ENCODE data around the gene PACRG.

PACRG gene

GRCh38 chr6:163218361-163218894, 490.7 kb downstream of the PACRG start:
- Histone ChIP-seq H3K79me2 (ENCODE audit: control insufficient read depth, insufficient read depth, low read length, poor library complexity) (no peaks in the 10 kb centered on the region), H4K8ac (ENCODE audit: low read depth, low read length) (no peak overlapping the region), H2AFZ (ENCODE audit: insufficient read depth, low read length, poor library complexity) (no peak overlapping the region), H3K4me2 (ENCODE audit: low read length) (no peak overlapping the region), H2BK12ac (ENCODE audit: low read length) (no peak overlapping the region), H3K4ac (ENCODE audit: low read depth, low read length) (no peak overlapping the region), H4K91ac (ENCODE audit: low read depth, low read length) (no peak overlapping the region), H3K27ac (ENCODE audit: low read depth, low read length) (no peak overlapping the region), H3K9me3 (ENCODE audit: insufficient read depth, low read depth, low read length) (peaks cover 3% of the 10 kb centered on the region), H3K23ac (ENCODE audit: low read length) (no peak overlapping the region), H2AK5ac (ENCODE audit: low read length) (no peak overlapping the region), H3K36me3 (ENCODE audit: control insufficient read depth in 1 of 2, insufficient read depth in 2 of 2, low read length in 2 of 2) (no peaks in the 10 kb centered on the region), H4K12ac (ENCODE audit: low read depth, low read length) (no peak overlapping the region), H3K79me1 (ENCODE audit: low read length) (no peaks in the 10 kb centered on the region), H2BK5ac (ENCODE audit: low read depth, low read length, poor library complexity) (no peak overlapping the region), H3K4me1 (ENCODE audit: control insufficient read depth in 1 of 2, insufficient read depth in 2 of 2, low read length in 2 of 2) (no peaks in the 10 kb centered on the region), H3K14ac (ENCODE audit: low read length) (no peak overlapping the region), H3K9ac (ENCODE audit: low read length) (no peak overlapping the region), H3K27me3 (ENCODE audit: insufficient read depth, low read length) (no peaks in the 10 kb centered on the region), H3K18ac (ENCODE audit: low read length) (no peak overlapping the region), H3K4me3 (ENCODE audit: low read depth, low read length) (no peak overlapping the region), H2BK120ac (ENCODE audit: insufficient read depth, low read length, poor library complexity) (no peak overlapping the region)
- no CpG with 5 or more reads among the region's 5 CpGs for WGBS (ENCODE audit: extremely low coverage, insufficient coverage, insufficient read length)
- no peak for DNase-seq

- Histone ChIP-seq H3K79me1 (ENCODE audit: low read length) (no peaks in the 10 kb centered on the region), H3K9me3 (ENCODE audit: insufficient read depth, low read depth, low read length) (no peaks in the 10 kb centered on the region), H2AFZ (ENCODE audit: insufficient read depth, low read length, poor library complexity) (no peak overlapping the region), H3K23ac (ENCODE audit: low read length) (no peak overlapping the region), H4K12ac (ENCODE audit: low read depth, low read length) (no peak overlapping the region), H3K4me3 (ENCODE audit: low read depth, low read length) (no peak overlapping the region), H3K4ac (ENCODE audit: low read depth, low read length) (no peak overlapping the region), H3K14ac (ENCODE audit: low read length) (no peak overlapping the region), H3K4me1 (ENCODE audit: control insufficient read depth in 1 of 2, insufficient read depth in 2 of 2, low read length in 2 of 2) (no peaks in the 10 kb centered on the region), H4K91ac (ENCODE audit: low read depth, low read length) (no peak overlapping the region), H2BK120ac (ENCODE audit: insufficient read depth, low read length, poor library complexity) (no peak overlapping the region), H3K79me2 (ENCODE audit: control insufficient read depth, insufficient read depth, low read length, poor library complexity) (no peaks in the 10 kb centered on the region), H2BK5ac (ENCODE audit: low read depth, low read length, poor library complexity) (no peak overlapping the region), H3K18ac (ENCODE audit: low read length) (no peak overlapping the region), H3K27ac (ENCODE audit: low read depth, low read length) (no peak overlapping the region), H3K27me3 (ENCODE audit: insufficient read depth, low read length) (no peaks in the 10 kb centered on the region), H3K9ac (ENCODE audit: low read length) (no peak overlapping the region), H3K36me3 (ENCODE audit: control insufficient read depth in 1 of 2, insufficient read depth in 2 of 2, low read length in 2 of 2) (no peaks in the 10 kb centered on the region), H2AK5ac (ENCODE audit: low read length) (no peak overlapping the region), H3K4me2 (ENCODE audit: low read length) (no peak overlapping the region), H2BK12ac (ENCODE audit: low read length) (no peak overlapping the region), H4K8ac (ENCODE audit: low read depth, low read length) (no peak overlapping the region)
- WGBS (ENCODE audit: extremely low coverage, insufficient coverage, insufficient read length) = 100% methylated on average over 1 of the region's 9 CpGs
- DNase-seq = peak; percentile 75 to 83
Observed at GRCh38 chr6:163226181-163226835, 498.5 kb downstream of the PACRG start.

- Histone ChIP-seq H3K4me2 (ENCODE audit: low read length) (no peak overlapping the region), H4K91ac (ENCODE audit: low read depth, low read length) (no peak overlapping the region), H2AK5ac (ENCODE audit: low read length) (no peak overlapping the region), H4K8ac (ENCODE audit: low read depth, low read length) (no peak overlapping the region), H3K14ac (ENCODE audit: low read length) (no peak overlapping the region), H3K23ac (ENCODE audit: low read length) (no peak overlapping the region), H2BK12ac (ENCODE audit: low read length) (no peak overlapping the region), H3K79me1 (ENCODE audit: low read length) (no peaks in the 10 kb centered on the region), H3K4me3 (ENCODE audit: low read depth, low read length) (no peak overlapping the region), H3K27ac (ENCODE audit: low read depth, low read length) (no peak overlapping the region), H3K79me2 (ENCODE audit: control insufficient read depth, insufficient read depth, low read length, poor library complexity) (no peaks in the 10 kb centered on the region), H3K9me3 (ENCODE audit: insufficient read depth, low read depth, low read length) (no peaks in the 10 kb centered on the region), H2BK120ac (ENCODE audit: insufficient read depth, low read length, poor library complexity) (no peak overlapping the region), H3K4ac (ENCODE audit: low read depth, low read length) (no peak overlapping the region), H3K27me3 (ENCODE audit: insufficient read depth, low read length) (no peaks in the 10 kb centered on the region), H3K4me1 (ENCODE audit: control insufficient read depth in 1 of 2, insufficient read depth in 2 of 2, low read length in 2 of 2) (no peaks in the 10 kb centered on the region), H3K9ac (ENCODE audit: low read length) (no peak overlapping the region), H2BK5ac (ENCODE audit: low read depth, low read length, poor library complexity) (no peak overlapping the region), H4K12ac (ENCODE audit: low read depth, low read length) (no peak overlapping the region), H3K36me3 (ENCODE audit: control insufficient read depth in 1 of 2, insufficient read depth in 2 of 2, low read length in 2 of 2) (no peaks in the 10 kb centered on the region), H3K18ac (ENCODE audit: low read length) (no peak overlapping the region), H2AFZ (ENCODE audit: insufficient read depth, low read length, poor library complexity) (no peak overlapping the region)
- no CpG with 5 or more reads among the region's 10 CpGs for WGBS (ENCODE audit: extremely low coverage, insufficient coverage, insufficient read length)
- peak; percentile 15 to 71 for DNase-seq
Observed at GRCh38 chr6:163226836-163227485, 499.2 kb downstream of the PACRG start.

- H3K79me1 ChIP-seq (ENCODE audit: low read length) = no peaks in the 10 kb centered on the region
- no peaks in the 10 kb centered on the region for H3K27me3 ChIP-seq (ENCODE audit: insufficient read depth, low read length)
- no peaks in the 10 kb centered on the region for H3K4me1 ChIP-seq (ENCODE audit: control insufficient read depth in 1 of 2, insufficient read depth in 2 of 2, low read length in 2 of 2)
- H4K91ac ChIP-seq (ENCODE audit: low read depth, low read length) = no peak overlapping the region
- H3K4ac ChIP-seq (ENCODE audit: low read depth, low read length) = no peak overlapping the region
- H3K9ac ChIP-seq (ENCODE audit: low read length) = no peak overlapping the region
- H3K4me3 ChIP-seq (ENCODE audit: low read depth, low read length) = no peak overlapping the region
- no peak overlapping the region for H2BK5ac ChIP-seq (ENCODE audit: low read depth, low read length, poor library complexity)
- no peak overlapping the region for H3K4me2 ChIP-seq (ENCODE audit: low read length)
- no peak overlapping the region for H3K23ac ChIP-seq (ENCODE audit: low read length)
- H3K9me3 ChIP-seq (ENCODE audit: insufficient read depth, low read depth, low read length) = no peaks in the 10 kb centered on the region
- H3K18ac ChIP-seq (ENCODE audit: low read length) = no peak overlapping the region
- no peak overlapping the region for H2AK5ac ChIP-seq (ENCODE audit: low read length)
- H3K14ac ChIP-seq (ENCODE audit: low read length) = no peak overlapping the region
- no peak overlapping the region for H4K8ac ChIP-seq (ENCODE audit: low read depth, low read length)
- H3K27ac ChIP-seq (ENCODE audit: low read depth, low read length) = no peak overlapping the region
- H2AFZ ChIP-seq (ENCODE audit: insufficient read depth, low read length, poor library complexity) = no peak overlapping the region
- no peaks in the 10 kb centered on the region for H3K79me2 ChIP-seq (ENCODE audit: control insufficient read depth, insufficient read depth, low read length, poor library complexity)
- H4K12ac ChIP-seq (ENCODE audit: low read depth, low read length) = no peak overlapping the region
- H2BK120ac ChIP-seq (ENCODE audit: insufficient read depth, low read length, poor library complexity) = no peak overlapping the region
- WGBS (ENCODE audit: extremely low coverage, insufficient coverage, insufficient read length) = no CpG with 5 or more reads among the region's 1 CpG
- peak in 1 of 2 donors; percentile 65 for DNase-seq
- H3K36me3 ChIP-seq (ENCODE audit: control insufficient read depth in 1 of 2, insufficient read depth in 2 of 2, low read length in 2 of 2) = no peaks in the 10 kb centered on the region
- H2BK12ac ChIP-seq (ENCODE audit: low read length) = no peak overlapping the region
Observed at GRCh38 chr6:163228041-163228440, 500.3 kb downstream of the PACRG start.
